Gastrocnemius medialis (tissue), 4 donors: Measurements from ENCODE around the gene PRR18.

Experiments used
- CTCF ChIP-seq, 5 experiments: fragments of 450-650 bp in 3 of 5; fragments of 200-600 bp in 2 of 5; sonication (generic) in 2 of 5; IDR thresholded peaks in 4 of 5; conservative IDR thresholded peaks in 1 of 5; 1 replicate in 4 of 5; 2 replicates in 1 of 5; pipeline ENCODE4 v1.5.1; 2016 to 2019; ENCODE audit warnings: antibody characterized with exemption in 5 of 5, mild to moderate bottlenecking in 3 of 5, moderate library complexity in 3 of 5
- POLR2A ChIP-seq, 2 donors: fragments of 450-650 bp; IDR thresholded peaks; one replicate each; pipeline ENCODE4 v1.6.1; 2017; ENCODE audit warnings: antibody characterized with exemption in 2 of 2, mild to moderate bottlenecking in 2 of 2, moderate library complexity in 2 of 2

- no peak for TF ChIP-seq CTCF (IDR thresholded peaks at IDR 0.05 in 4 of 5, conservative IDR thresholded peaks at IDR 0.05 in 1 of 5)
- TF ChIP-seq POLR2A (IDR thresholded peaks at IDR 0.05): no peak
These were observed 47.4 kb upstream of the PRR18 start for GRCh38 chr6:166355552-166355951.
